ENCODE measurements around the gene GARIN5B. TPM values are rescaled to one million over a fixed set of nuclear protein-coding genes. Genes with fewer than 3 reads are reported as not detected.
"Not testable (repeated sequence)": the region's sequence is repeated elsewhere in the genome, so short reads cannot be mapped to it uniquely, and the experiment has no call there.

The GARIN5B gene
- total and polyA plus RNA-seq, 5 donors, result not detected

DNA sequence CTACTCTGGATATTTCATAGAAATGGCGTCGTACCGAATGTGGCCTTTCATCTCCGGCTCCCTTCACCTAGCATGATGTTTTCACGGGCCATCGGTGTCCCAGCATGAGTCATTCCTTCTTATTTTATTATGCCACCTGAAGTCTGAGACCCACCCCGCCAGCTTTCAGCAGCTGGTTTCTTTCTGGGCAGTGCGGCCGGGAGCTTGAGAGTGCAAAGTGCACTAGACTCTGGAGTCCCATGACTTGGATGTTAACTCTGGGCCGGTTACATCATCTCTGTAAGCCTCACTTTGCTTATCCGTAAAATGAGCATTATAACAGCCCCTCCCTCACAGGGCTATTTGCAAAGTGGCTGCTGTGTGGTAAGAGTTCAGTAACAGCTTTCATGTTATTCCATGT is 29.2 kb downstream of the GARIN5B start:
- Histone ChIP-seq H3K9me3 (ENCODE audit: control insufficient read depth, low read length) (no peaks in the 10 kb centered on the region), H3K27me3 (ENCODE audit: control insufficient read depth, insufficient read depth) (no peaks in the 10 kb centered on the region), H3K27ac (ENCODE audit: low read length) (no peak overlapping the region), H3K4me1 (ENCODE audit: control insufficient read depth, insufficient read depth, low read length) (no peaks in the 10 kb centered on the region), H3K4me3 (ENCODE audit: low read length) (no peak overlapping the region)
- DNase-seq, result no peak
- WGBS, result 79% methylated on average over 11 of the region's 11 CpGs
- intact Hi-C loops (cut with DNase I), result no loop called here
- ATAC-seq, result no peak

DNA sequence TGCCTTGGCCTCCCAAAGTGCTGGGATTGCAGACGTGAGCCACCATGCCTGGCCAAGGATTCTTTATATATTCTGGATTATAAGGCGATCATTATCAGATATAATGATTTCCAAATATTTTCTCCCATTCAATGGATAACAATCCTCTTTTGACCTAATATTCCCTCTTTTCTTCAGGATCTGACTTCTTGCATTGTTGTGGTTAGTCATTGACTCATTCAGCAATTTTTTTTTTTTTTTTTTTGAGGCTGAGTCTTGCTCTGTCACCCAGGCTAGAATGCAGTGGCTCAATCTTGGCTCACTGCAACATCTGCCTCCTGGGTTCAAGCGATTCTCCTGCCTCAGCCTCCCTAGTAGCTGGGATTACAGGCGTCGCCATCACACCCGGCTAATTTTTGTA is 33.3 kb downstream of the GARIN5B start:
- DNase-seq; intact Hi-C loops (cut with DNase I); H3K27ac ChIP-seq (ENCODE audit: low read length); H3K4me1 ChIP-seq (ENCODE audit: control insufficient read depth, insufficient read depth, low read length); H3K27me3 ChIP-seq (ENCODE audit: control insufficient read depth, insufficient read depth); H3K4me3 ChIP-seq (ENCODE audit: low read length); ATAC-seq; H3K9me3 ChIP-seq (ENCODE audit: control insufficient read depth, low read length): not testable (repeated sequence)
- WGBS, result 90% methylated on average over 6 of the region's 6 CpGs

DNA sequence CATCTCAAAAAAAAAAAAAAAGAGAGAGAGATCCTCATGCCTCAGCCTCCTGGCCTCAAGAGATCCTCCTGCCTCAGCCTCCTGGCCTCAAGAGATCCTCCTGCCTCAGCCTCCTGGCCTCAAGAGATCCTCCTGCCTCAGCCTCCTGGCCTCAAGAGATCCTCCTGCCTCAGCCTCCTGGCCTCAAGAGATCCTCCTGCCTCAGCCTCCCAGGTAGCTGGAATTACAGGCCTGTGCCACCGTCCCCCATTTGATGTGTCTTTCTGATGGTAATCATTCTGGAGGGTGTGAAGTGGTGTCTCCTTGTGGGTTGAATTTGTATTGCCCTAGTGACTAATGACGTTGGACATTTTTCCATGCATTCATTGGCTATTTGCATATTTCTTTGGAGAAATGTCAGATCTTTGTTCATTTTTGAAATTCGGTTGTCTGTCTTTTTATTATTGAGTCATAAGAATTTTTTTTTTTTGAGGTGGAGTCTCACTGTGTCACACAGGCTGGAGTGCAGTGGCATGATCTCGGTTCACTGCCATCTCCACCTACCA is 34.2 kb downstream of the GARIN5B start:
- DNase-seq, result not testable (repeated sequence)

DNA sequence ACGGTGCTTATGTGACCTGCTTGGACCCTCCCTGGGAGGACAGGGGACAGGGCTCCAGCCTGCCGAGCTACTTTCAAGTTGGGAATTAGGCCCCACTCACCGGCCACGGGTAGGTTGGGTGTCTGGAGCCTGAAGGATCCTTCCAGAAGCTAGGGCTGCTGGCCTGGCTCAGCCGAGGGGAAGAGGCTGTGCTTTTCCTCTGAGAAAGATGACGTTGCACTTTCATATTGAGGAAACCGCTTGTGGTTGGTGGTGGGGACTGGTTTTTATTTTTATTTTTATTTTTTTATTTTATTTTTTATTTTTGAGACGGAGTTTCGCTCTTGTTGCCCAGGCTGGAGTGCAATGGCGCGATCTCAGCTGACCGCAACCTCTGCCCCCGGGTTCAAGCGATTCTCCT is 37.9 kb downstream of the GARIN5B start, which contains the start of gene TMEM150B:
Gene TMEM150B (minus strand): TSS at position 170 of the 400 bp plus-strand sequence. CDS start 4,305 bp downstream, outside the sequence.
- intact Hi-C loops (cut with DNase I), result no loop called here
- no peaks in the 10 kb centered on the region for H3K4me1 ChIP-seq (ENCODE audit: control insufficient read depth, insufficient read depth, low read length)
- peak in 1 of 3 donors; percentile 67 for DNase-seq
- ATAC-seq, result no peak
- H3K27ac ChIP-seq (ENCODE audit: low read length), result no peak within 1 kb of the TSS
- H3K9me3 ChIP-seq (ENCODE audit: control insufficient read depth, low read length), result no peaks in the 10 kb centered on the region
- WGBS, result 69% methylated on average over 14 of the region's 14 CpGs
- H3K4me3 ChIP-seq (ENCODE audit: low read length), result no peak within 1 kb of the TSS
- H3K27me3 ChIP-seq (ENCODE audit: control insufficient read depth, insufficient read depth), result no peaks in the 10 kb centered on the region

More for the DNA sequence above, 34.2 kb downstream of the GARIN5B start:
- 68% methylated on average over 4 of the region's 4 CpGs for WGBS
- intact Hi-C loops (cut with DNase I); ATAC-seq; H3K27me3 ChIP-seq (ENCODE audit: control insufficient read depth, insufficient read depth); H3K4me1 ChIP-seq (ENCODE audit: control insufficient read depth, insufficient read depth, low read length); H3K27ac ChIP-seq (ENCODE audit: low read length); H3K4me3 ChIP-seq (ENCODE audit: low read length); H3K9me3 ChIP-seq (ENCODE audit: control insufficient read depth, low read length): not testable (repeated sequence)

DNA sequence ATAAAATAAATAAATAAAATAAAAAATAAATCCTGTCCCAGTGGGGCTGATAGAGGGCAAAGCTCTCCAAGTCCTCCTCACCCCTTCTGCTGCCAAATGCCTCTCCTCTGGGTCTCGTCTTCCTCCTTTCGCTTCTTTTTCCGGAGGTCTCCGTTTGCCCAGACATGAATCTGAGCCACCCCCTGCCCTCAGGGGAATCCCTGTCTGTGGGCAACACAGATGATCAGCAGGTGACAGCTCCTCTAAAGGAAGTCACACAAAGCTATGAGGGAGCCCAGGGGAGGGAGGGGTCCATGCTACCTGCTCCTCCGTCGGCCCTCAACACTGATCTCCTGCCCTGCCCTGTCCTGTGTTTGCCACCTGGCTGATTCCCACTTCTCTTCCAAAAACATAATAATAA is 38.4 kb downstream of the GARIN5B start:
- H3K4me1 ChIP-seq (ENCODE audit: control insufficient read depth, insufficient read depth, low read length), result no peaks in the 10 kb centered on the region
- no peaks in the 10 kb centered on the region for H3K27me3 ChIP-seq (ENCODE audit: control insufficient read depth, insufficient read depth)
- DNase-seq, result no peak
- H3K27ac ChIP-seq (ENCODE audit: low read length), result no peak overlapping the region
- WGBS, result 78% methylated on average over 6 of the region's 6 CpGs
- intact Hi-C loops (cut with DNase I), result no loop called here
- no peaks in the 10 kb centered on the region for H3K9me3 ChIP-seq (ENCODE audit: control insufficient read depth, low read length)
- no peak for ATAC-seq
- H3K4me3 ChIP-seq (ENCODE audit: low read length), result no peak overlapping the region

DNA sequence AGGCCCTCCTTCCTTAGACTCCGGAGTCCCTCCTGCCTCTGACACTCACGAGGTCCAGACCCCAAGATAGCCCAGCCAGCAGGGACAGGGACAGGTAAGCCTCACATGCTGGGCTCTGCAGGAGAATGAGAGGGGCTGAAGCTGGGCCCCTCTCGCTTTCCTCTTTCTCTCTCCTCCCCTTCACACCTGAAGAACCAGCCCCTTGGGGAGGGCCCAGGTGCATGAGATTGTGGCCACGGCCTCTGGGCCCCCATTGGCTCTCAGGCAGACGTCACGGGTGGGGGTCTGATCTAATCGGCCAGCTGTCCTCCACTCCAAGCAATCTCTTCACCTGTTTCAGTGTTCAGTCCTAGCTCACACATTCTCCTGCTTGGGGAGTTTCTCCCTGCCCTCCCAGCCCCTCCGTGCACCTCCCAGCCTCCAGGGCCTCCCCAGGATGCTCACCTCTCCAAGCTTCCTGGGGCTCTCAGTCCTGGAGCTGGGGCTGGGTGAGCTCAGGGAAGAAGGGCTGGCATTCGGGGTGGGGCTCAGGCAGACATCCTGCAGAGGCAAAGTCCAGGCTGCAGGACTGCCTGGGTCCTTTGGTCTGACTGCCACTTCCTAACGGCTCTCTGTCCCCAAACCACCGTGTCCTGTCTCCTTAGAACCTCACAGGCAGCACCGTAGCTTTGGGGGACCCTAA is 40.7 kb downstream of the GARIN5B start:
- H3K27me3 ChIP-seq (ENCODE audit: control insufficient read depth, insufficient read depth), result no peaks in the 10 kb centered on the region
- intact Hi-C loops (cut with DNase I), result no loop called here
- 55% methylated on average over 12 of the region's 12 CpGs for WGBS
- ATAC-seq (no peak), DNase-seq (no peak)
- H3K9me3 ChIP-seq (ENCODE audit: control insufficient read depth, low read length), result no peaks in the 10 kb centered on the region
- H3K4me1 ChIP-seq (ENCODE audit: control insufficient read depth, insufficient read depth, low read length), result no peaks in the 10 kb centered on the region
- no peak overlapping the region for H3K4me3 ChIP-seq (ENCODE audit: low read length)
- H3K27ac ChIP-seq (ENCODE audit: low read length), result no peak overlapping the region

DNA sequence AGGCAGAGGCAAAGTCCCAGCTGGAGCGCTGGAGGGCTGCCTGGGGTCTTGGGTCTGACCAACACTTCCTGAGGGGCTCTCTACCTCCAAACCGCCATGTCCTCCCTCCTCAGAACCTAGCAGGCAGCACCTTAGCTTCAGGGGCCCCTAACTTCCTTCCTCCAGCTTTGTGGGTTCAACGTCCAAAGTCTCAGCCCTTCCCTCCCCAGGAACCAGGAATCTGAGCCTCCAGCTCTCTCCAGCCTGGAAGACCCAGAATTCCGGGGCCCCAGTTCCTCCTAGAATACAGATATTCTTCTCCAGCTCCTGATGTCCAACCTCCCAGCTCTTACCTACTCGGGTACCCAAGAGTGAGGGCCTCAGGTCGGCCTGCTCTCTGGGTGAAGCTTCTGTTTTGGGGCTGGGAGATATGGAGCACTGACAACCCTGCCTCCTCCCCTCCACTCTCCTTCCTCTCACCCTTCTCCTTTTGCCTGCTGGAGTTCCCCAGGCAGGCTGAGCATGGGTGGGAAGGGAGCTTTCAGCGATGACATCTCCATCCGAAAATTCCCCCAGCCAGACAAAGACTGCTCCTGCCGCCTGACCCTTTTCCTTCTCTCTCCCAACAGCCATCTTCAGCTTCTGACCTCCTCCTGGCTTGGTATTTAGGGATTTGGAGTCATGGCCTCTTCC is 41.5 kb downstream of the GARIN5B start:
- intact Hi-C loops (cut with DNase I), result no loop called here
- DNase-seq (no peak), ATAC-seq (peak in 1 of 2 donors; percentile 12)
- Histone ChIP-seq H3K9me3 (ENCODE audit: control insufficient read depth, low read length) (no peaks in the 10 kb centered on the region), H3K27ac (ENCODE audit: low read length) (no peak overlapping the region), H3K4me3 (ENCODE audit: low read length) (no peak overlapping the region), H3K4me1 (ENCODE audit: control insufficient read depth, insufficient read depth, low read length) (no peaks in the 10 kb centered on the region), H3K27me3 (ENCODE audit: control insufficient read depth, insufficient read depth) (no peaks in the 10 kb centered on the region)
- WGBS, result 67% methylated on average over 9 of the region's 9 CpGs

DNA sequence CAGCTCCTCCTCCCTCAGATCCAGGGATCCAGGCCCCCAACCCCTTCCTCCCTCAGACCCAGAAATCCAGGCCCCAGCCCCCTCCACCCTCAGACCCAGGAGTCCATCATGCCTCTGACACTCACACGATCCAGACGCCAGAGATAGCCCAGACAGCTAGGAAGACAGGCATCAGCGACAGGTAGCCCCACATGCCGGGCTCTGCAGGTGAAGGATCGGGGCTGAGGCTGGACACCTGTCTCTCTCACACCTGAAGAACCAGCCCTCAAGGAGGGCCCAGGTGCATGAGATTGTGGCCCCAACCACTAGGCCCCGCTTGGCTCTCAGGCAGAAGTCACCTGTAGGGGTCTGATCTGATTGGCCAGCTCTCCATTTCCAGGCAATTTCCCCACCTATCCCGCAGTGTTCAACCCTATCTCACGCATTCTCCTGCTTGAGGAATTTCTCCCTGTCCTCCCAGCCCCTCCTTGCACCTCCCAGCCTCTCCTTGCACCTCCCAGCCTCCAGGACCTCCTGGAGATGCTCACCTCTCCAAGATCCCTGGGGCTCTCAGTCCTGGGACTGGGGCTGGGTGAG is 42.1 kb downstream of the GARIN5B start:
- no peak overlapping the region for H3K27ac ChIP-seq (ENCODE audit: low read length)
- intact Hi-C loops (cut with DNase I), result no loop called here
- ATAC-seq (no peak), DNase-seq (no peak)
- H3K9me3 ChIP-seq (ENCODE audit: control insufficient read depth, low read length), result no peaks in the 10 kb centered on the region
- no peaks in the 10 kb centered on the region for H3K4me1 ChIP-seq (ENCODE audit: control insufficient read depth, insufficient read depth, low read length)
- no peak overlapping the region for H3K4me3 ChIP-seq (ENCODE audit: low read length)
- no peaks in the 10 kb centered on the region for H3K27me3 ChIP-seq (ENCODE audit: control insufficient read depth, insufficient read depth)
- 81% methylated on average over 8 of the region's 8 CpGs for WGBS

DNA sequence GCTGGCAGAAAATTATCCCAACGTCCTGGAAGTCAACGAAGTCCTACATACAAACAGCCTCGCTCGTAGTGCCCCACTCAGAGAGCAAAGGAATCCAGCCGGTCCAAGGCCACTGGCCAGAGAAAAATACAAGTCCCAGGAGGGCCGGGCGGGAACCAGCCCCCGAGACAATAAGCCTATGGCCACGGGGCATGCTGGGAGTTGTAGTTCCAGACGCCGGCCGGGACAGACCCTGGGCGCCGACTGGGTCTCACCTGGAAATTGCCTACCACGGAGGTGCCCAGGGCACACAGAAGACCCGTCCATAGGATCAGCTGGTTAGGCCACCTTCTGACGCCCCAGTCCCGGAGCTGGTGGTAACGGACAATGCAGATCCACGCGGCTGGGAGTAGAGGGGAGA is 43.3 kb downstream of the GARIN5B start:
- peak; percentile 59 to 82 (median 80) for DNase-seq
- intact Hi-C loops (cut with DNase I), result no loop called here
- H3K4me3 ChIP-seq (ENCODE audit: low read length), result no peak overlapping the region
- no peaks in the 10 kb centered on the region for H3K27me3 ChIP-seq (ENCODE audit: control insufficient read depth, insufficient read depth)
- no peaks in the 10 kb centered on the region for H3K4me1 ChIP-seq (ENCODE audit: control insufficient read depth, insufficient read depth, low read length)
- H3K27ac ChIP-seq (ENCODE audit: low read length), result no peak overlapping the region
- ATAC-seq, result peak; percentile 71 to 80
- no peaks in the 10 kb centered on the region for H3K9me3 ChIP-seq (ENCODE audit: control insufficient read depth, low read length)
- 12% methylated on average over 21 of the region's 21 CpGs for WGBS

DNA sequence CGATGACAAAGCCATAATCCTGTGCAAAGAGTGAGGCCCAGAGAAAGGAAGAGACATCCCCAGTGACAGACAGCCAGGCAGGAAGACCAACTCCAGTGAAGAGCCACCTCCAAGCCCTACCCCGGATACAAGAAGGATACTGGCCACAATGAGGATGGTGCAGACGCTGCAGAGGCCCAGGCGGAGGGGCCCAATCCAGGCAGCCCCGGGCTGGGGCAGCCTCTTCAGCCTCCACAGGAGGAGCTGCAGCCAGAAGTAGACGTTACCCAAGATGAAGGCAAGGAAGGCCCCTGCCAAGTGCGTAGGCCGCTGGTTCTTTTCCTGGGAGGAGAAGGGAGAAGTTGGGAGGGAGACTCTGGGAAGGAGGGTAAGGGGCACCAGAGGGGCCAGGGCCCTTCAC is 46.4 kb downstream of the GARIN5B start:
- intact Hi-C loops (cut with DNase I), result no loop called here
- Histone ChIP-seq H3K4me1 (ENCODE audit: control insufficient read depth, insufficient read depth, low read length) (no peaks in the 10 kb centered on the region), H3K4me3 (ENCODE audit: low read length) (no peak overlapping the region), H3K9me3 (ENCODE audit: control insufficient read depth, low read length) (no peaks in the 10 kb centered on the region), H3K27ac (ENCODE audit: low read length) (no peak overlapping the region), H3K27me3 (ENCODE audit: control insufficient read depth, insufficient read depth) (no peaks in the 10 kb centered on the region)
- DNase-seq (no peak), ATAC-seq (no peak)
- 79% methylated on average over 8 of the region's 8 CpGs for WGBS

DNA sequence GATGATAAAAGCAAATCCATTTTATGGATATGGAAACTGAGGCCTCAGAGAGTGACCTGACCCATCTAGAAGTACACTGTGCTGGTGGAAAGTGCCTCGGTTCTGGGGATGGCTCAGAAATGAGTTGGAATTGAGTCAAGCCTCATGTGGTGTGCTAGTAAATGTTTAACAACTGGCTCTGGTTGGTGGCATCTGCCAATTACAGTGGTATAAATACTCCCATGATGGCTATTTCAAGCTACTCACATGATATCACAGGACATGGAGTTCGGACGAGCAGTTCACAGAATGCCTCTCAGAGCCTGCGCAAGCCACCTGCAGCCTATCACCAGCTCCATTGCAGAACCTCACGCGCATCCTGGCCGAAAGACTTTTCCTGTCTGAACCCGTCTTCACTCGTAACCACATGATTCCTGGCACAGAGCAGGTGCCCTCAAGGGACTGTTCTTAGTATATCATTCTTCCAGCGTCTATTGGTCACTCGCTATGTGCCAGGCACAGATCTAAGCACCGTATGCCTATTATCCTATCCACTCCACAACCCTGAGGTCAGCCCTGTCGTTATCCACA is 47.0 kb downstream of the GARIN5B start:
- H3K4me1 ChIP-seq (ENCODE audit: control insufficient read depth, insufficient read depth, low read length), result no peaks in the 10 kb centered on the region
- 77% methylated on average over 13 of the region's 13 CpGs for WGBS
- intact Hi-C loops (cut with DNase I), result no loop called here
- no peaks in the 10 kb centered on the region for H3K9me3 ChIP-seq (ENCODE audit: control insufficient read depth, low read length)
- no peak overlapping the region for H3K27ac ChIP-seq (ENCODE audit: low read length)
- H3K4me3 ChIP-seq (ENCODE audit: low read length), result no peak overlapping the region
- DNase-seq (no peak), ATAC-seq (no peak)
- no peaks in the 10 kb centered on the region for H3K27me3 ChIP-seq (ENCODE audit: control insufficient read depth, insufficient read depth)

Measured in right cardiac atrium (tissue), 5 donors.